Panc1 (cell line): Measurements from ENCODE around the gene DCP1A. TPM values are rescaled to one million over a fixed set of nuclear protein-coding genes. Genes with fewer than 3 reads are reported as not detected.

ENCODE experiments used
- ATAC-seq: fragments of 200-7000 bp; cut with Tn5 transposase; 2 replicates; pipeline ENCODE4 v1.9.1; 2020; ENCODE audit warnings: mild to moderate bottlenecking, moderate library complexity
- BruUV-seq: library from RNA; stranded (reverse); fragments of 400-500 nt; replicated peaks from 2 replicates; lab custom pipeline; 2021; lab: Mats Ljungman, UMichigan
- CTCF ChIA-PET: fragments of 300-600 bp; sonication (Branson Sonifier 250); formaldehyde crosslinking; loops from one replicate; lab custom pipeline; 2022; ENCODE audit warnings: antibody characterized with exemption; lab: Charles Lee
- POLR2A ChIA-PET: fragments of 300-600 bp; sonication (Branson Sonifier 250); formaldehyde crosslinking; loops from one replicate; lab custom pipeline; 2022; ENCODE audit warnings: antibody characterized with exemption; lab: Charles Lee
- DNase-seq: peaks from one replicate; pipeline ENCODE4 v3.0.0-alpha.2; 2010; ENCODE audit warnings: low read depth, low spot score
- H3K27ac ChIP-seq: 2 replicates; pipeline ENCODE4 v1.5.1; 2011; ENCODE audit warnings: mild to moderate bottlenecking, low read length, inconsistent platforms
- H3K27me3 ChIP-seq: fragments of 200-500 bp; sonication (Bioruptor generic); 2 replicates; pipeline ENCODE4 v1.6.0; 2014; ENCODE audit warnings: low read length, inconsistent platforms; ENCODE audit not compliant: control insufficient read depth, insufficient read depth
- H3K36me3 ChIP-seq: fragments of 200-500 bp; sonication (Bioruptor generic); 2 replicates; pipeline ENCODE4 v1.5.1; 2014; ENCODE audit warnings: inconsistent platforms, mild to moderate bottlenecking, low read length, moderate library complexity; ENCODE audit not compliant: control insufficient read depth, insufficient read depth
- H3K4me1 ChIP-seq: 2 replicates; pipeline ENCODE4 v1.5.1; 2011; ENCODE audit warnings: inconsistent platforms, mild to moderate bottlenecking, low read length, moderate library complexity; ENCODE audit not compliant: control insufficient read depth, insufficient read depth
- H3K4me3 ChIP-seq, 2 experiments: 2 replicates each; pipeline ENCODE4 v1.5.1; 2011 to 2012; ENCODE audit warnings: low read depth in 2 of 2, low read length in 2 of 2, mild to moderate bottlenecking in 2 of 2, inconsistent platforms in 1 of 2, moderate library complexity in 1 of 2
- H3K9me3 ChIP-seq: fragments of 200-500 bp; sonication (Bioruptor generic); 2 replicates; pipeline ENCODE4 v1.5.1; 2014; ENCODE audit warnings: low read depth, mild to moderate bottlenecking, inconsistent platforms, low read length, moderate library complexity; ENCODE audit not compliant: control insufficient read depth, insufficient read depth
- CTCF ChIP-seq: fragments of 450-650 bp; IDR thresholded peaks from 2 replicates; pipeline ENCODE4 v1.5.1; 2017; ENCODE audit warnings: mild to moderate bottlenecking
- POLR2AphosphoS5 ChIP-seq: IDR thresholded peaks from 2 replicates; pipeline ENCODE4 v1.6.1; 2012; ENCODE audit warnings: mild to moderate bottlenecking, low read depth, low read length, moderate library complexity
- REST ChIP-seq, 2 experiments: IDR thresholded peaks; 2 replicates each; pipeline ENCODE4 v1.6.1; 2011 to 2012; ENCODE audit warnings: low read depth in 2 of 2, control low read depth in 1 of 2, low read length in 1 of 2, mild to moderate bottlenecking in 1 of 2, moderate library complexity in 1 of 2; ENCODE audit not compliant: insufficient read depth in 1 of 2
- SIN3A ChIP-seq: IDR thresholded peaks from 2 replicates; pipeline ENCODE4 v1.6.1; 2012; ENCODE audit warnings: low read depth, mild to moderate bottlenecking, low read length, moderate library complexity, borderline replicate concordance; ENCODE audit not compliant: insufficient read depth
- TCF7L2 ChIP-seq: IDR thresholded peaks from 2 replicates; pipeline ENCODE4 v1.6.1; 2011; ENCODE audit warnings: mild to moderate bottlenecking, low read depth, low read length, inconsistent platforms
- in situ Hi-C: cut with HindIII; loops from 2 replicates; pipeline ENCODE4 v1.10.0; 2016; ENCODE audit warnings: low sequenced_read_pairs, low pct_unique_long_range_greater_than_20kb
- intact Hi-C: fragments of 100-400 bp; cut with micrococcal nuclease; formaldehyde crosslinking; loops from one replicate; pipeline ENCODE4 v1.10.0; 2022; ENCODE audit not compliant: unreplicated experiment
- total RNA-seq: library from RNA; stranded (reverse); gene quantifications from one replicate; pipeline ENCODE4 v1.2.1, GENCODE V29; 2021; ENCODE audit not compliant: unreplicated experiment

DCP1A gene
- total RNA-seq, 1 experiment from 2014 or later = 14.4 TPM

DNA sequence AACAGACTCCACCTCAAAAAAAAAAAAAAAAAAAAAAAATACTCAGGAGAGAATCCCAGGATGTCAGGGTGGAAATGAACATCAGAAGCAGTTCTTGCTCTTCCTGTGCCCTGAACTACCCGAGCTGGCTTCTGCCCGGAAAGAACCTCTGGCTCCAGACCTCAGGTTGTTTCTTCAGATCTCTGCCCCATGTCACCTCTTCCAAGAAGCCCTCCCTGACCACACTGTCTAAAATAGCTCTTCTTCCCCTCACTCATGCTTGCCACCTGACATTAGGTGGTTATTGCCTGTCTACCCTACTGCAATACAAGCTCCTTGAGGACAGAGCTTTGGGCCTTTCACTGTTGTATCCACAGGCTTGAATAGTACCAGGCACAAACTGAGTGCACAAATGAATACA, 99.7 kb downstream of the DCP1A start:
- CTCF ChIA-PET = interaction anchor here (0.7 kb wide), 1 partner anchor 345 kb away, joined by 12 read pairs; no protein-coding TSS in a partner anchor
- H3K27ac ChIP-seq = no peak overlapping the region
- H3K4me1 ChIP-seq = peaks cover 40% of the 10 kb centered on the region

GRCh38 chr3:53244271-53244670, 103.1 kb downstream of the DCP1A start:
- ChIA-PET POLR2A (interaction anchor here (0.6 to 0.7 kb wide), 2 partner anchors 9 to 219 kb away, joined by 4 to 9 read pairs; no protein-coding TSS in a partner anchor), CTCF (no interaction called here)
- H3K4me1 ChIP-seq = peaks cover 27% of the 10 kb centered on the region
- BruUV-seq = no TSS peak
- intact Hi-C loops = no loop called here
- DNase-seq = no peak
- no peak overlapping the region for H3K4me3 ChIP-seq
- no peaks in the 10 kb centered on the region for H3K27me3 ChIP-seq
- in situ Hi-C loops = no loop called here
- H3K36me3 ChIP-seq = peaks cover 5% of the 10 kb centered on the region; the same call in 1 of the 2 replicates
- TF ChIP-seq POLR2AphosphoS5 (no peak), SIN3A (no peak), REST (IDR thresholded peaks at IDR 0.05; ENCODE audit: insufficient read depth in 1 of 2, low read depth in 2 of 2, low read length in 1 of 2) (no peak), TCF7L2 (no peak), CTCF (no peak)
- ATAC-seq = no peak
- H3K27ac ChIP-seq = no peak overlapping the region
- H3K9me3 ChIP-seq = no peaks in the 10 kb centered on the region

More for the DNA sequence above, 99.7 kb downstream of the DCP1A start:
- no peaks in the 10 kb centered on the region for H3K9me3 ChIP-seq
- H3K27me3 ChIP-seq = no peaks in the 10 kb centered on the region
- H3K4me3 ChIP-seq = no peak overlapping the region
- BruUV-seq = no TSS peak
- intact Hi-C loops (no loop called here), in situ Hi-C loops (no loop called here)
- POLR2A ChIA-PET = no interaction called here
- DNase-seq (no peak), ATAC-seq (no peak)
- no peak for TF ChIP-seq REST (IDR thresholded peaks at IDR 0.05; ENCODE audit: insufficient read depth in 1 of 2, low read depth in 2 of 2, low read length in 1 of 2)
- no peak for TF ChIP-seq SIN3A
- TF ChIP-seq CTCF = no peak
- TF ChIP-seq TCF7L2 = no peak
- no peak for TF ChIP-seq POLR2AphosphoS5
- H3K36me3 ChIP-seq = no peaks in the 10 kb centered on the region
